RWPE2 (cell line): ENCODE results near the gene GABARAP.

Experiments used
- ATAC-seq: fragments of 200-7000 bp; cut with Tn5 transposase; 3 replicates; pipeline ENCODE4 v1.9.1; 2021; ENCODE audit warnings: low read depth
- DNase-seq: peaks from one replicate; pipeline ENCODE4 v3.0.0-alpha.2; 2020; ENCODE audit warnings: low spot score
- H3K27ac ChIP-seq: fragments of 450-650 bp; 2 replicates; pipeline ENCODE4 v1.5.1; 2017; ENCODE audit warnings: mild to moderate bottlenecking; ENCODE audit not compliant: poor library complexity, severe bottlenecking
- H3K27me3 ChIP-seq: fragments of 250-450 bp; sonication (Bioruptor Pico); 2 replicates; pipeline ENCODE4 v1.5.1; 2021; ENCODE audit warnings: mild to moderate bottlenecking, moderate library complexity; ENCODE audit not compliant: insufficient read depth, poor library complexity, severe bottlenecking
- H3K36me3 ChIP-seq: fragments of 250-450 bp; sonication (Bioruptor Pico); 2 replicates; pipeline ENCODE4 v1.5.1; 2020; ENCODE audit warnings: low read depth, mild to moderate bottlenecking, moderate library complexity
- H3K4me1 ChIP-seq: fragments of 250-450 bp; sonication (Bioruptor Pico); 2 replicates; pipeline ENCODE4 v1.5.1; 2021; ENCODE audit warnings: mild to moderate bottlenecking, moderate library complexity; ENCODE audit not compliant: insufficient read depth, poor library complexity, severe bottlenecking
- H3K4me3 ChIP-seq: fragments of 250-450 bp; sonication (Bioruptor Pico); 2 replicates; pipeline ENCODE4 v1.5.1; 2021; ENCODE audit warnings: mild to moderate bottlenecking, moderate library complexity; ENCODE audit not compliant: severe bottlenecking
- H3K9me3 ChIP-seq: fragments of 250-450 bp; sonication (Bioruptor Pico); 2 replicates; pipeline ENCODE4 v1.5.1; 2021; ENCODE audit warnings: mild to moderate bottlenecking, moderate library complexity; ENCODE audit not compliant: severe bottlenecking
- TF ChIP-seq, protein P1 (sequence below): fragments of 450-650 bp; IDR thresholded peaks from one replicate; pipeline ENCODE4 v1.5.1; 2017; ENCODE audit warnings: mild to moderate bottlenecking, moderate library complexity; ENCODE audit not compliant: poor library complexity, severe bottlenecking

The GABARAP gene

DNA sequence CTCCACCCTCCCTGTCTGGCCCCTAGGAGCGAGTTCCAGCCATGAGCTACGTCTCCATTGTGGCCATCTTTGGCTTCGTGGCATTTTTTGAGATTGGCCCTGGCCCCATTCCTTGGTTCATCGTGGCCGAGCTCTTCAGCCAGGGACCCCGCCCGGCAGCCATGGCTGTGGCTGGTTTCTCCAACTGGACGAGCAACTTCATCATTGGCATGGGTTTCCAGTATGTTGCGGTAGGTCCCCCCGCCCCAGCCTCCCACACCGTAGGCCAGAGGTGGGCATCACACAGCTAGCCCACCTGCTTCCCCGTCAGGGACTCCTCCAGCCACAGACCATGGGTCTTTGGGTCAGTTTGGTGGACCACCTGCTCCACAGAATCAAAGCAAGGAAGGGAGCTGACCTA, 43.4 kb upstream of the GABARAP start:
- Histone ChIP-seq H3K27me3 (no peaks in the 10 kb centered on the region), H3K4me1 (no peaks in the 10 kb centered on the region), H3K9me3 (no peaks in the 10 kb centered on the region), H3K4me3 (no peak overlapping the region), H3K36me3 (no peaks in the 10 kb centered on the region), H3K27ac (no peak overlapping the region)
- ATAC-seq (no peak), DNase-seq (no peak)
- TF ChIP-seq, protein P1, sequence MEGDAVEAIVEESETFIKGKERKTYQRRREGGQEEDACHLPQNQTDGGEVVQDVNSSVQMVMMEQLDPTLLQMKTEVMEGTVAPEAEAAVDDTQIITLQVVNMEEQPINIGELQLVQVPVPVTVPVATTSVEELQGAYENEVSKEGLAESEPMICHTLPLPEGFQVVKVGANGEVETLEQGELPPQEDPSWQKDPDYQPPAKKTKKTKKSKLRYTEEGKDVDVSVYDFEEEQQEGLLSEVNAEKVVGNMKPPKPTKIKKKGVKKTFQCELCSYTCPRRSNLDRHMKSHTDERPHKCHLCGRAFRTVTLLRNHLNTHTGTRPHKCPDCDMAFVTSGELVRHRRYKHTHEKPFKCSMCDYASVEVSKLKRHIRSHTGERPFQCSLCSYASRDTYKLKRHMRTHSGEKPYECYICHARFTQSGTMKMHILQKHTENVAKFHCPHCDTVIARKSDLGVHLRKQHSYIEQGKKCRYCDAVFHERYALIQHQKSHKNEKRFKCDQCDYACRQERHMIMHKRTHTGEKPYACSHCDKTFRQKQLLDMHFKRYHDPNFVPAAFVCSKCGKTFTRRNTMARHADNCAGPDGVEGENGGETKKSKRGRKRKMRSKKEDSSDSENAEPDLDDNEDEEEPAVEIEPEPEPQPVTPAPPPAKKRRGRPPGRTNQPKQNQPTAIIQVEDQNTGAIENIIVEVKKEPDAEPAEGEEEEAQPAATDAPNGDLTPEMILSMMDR: no peak

DNA sequence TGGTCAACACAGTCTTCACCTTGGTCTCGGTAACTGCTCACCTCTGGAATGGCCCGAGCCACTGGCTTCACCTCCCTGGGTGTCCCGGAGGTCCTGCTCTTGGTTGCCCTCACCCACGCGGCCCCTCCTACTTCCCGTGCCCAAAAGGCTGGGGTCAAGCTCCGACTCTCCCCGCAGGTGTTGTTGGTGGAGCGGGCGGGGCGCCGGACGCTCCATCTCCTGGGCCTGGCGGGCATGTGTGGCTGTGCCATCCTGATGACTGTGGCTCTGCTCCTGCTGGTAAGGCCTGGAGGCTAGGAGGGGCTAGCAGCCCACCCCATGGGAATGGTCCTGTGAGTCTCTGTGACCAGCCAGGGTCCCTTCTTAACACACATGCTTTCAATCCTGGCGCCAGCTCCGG, 42.7 kb upstream of the GABARAP start:
- TF ChIP-seq, protein P1: no peak
- DNase-seq (no peak), ATAC-seq (no peak)
- Histone ChIP-seq H3K27me3 (no peaks in the 10 kb centered on the region), H3K36me3 (no peaks in the 10 kb centered on the region), H3K27ac (no peak overlapping the region), H3K4me3 (no peak overlapping the region), H3K4me1 (peaks cover 5% of the 10 kb centered on the region), H3K9me3 (no peaks in the 10 kb centered on the region)

DNA sequence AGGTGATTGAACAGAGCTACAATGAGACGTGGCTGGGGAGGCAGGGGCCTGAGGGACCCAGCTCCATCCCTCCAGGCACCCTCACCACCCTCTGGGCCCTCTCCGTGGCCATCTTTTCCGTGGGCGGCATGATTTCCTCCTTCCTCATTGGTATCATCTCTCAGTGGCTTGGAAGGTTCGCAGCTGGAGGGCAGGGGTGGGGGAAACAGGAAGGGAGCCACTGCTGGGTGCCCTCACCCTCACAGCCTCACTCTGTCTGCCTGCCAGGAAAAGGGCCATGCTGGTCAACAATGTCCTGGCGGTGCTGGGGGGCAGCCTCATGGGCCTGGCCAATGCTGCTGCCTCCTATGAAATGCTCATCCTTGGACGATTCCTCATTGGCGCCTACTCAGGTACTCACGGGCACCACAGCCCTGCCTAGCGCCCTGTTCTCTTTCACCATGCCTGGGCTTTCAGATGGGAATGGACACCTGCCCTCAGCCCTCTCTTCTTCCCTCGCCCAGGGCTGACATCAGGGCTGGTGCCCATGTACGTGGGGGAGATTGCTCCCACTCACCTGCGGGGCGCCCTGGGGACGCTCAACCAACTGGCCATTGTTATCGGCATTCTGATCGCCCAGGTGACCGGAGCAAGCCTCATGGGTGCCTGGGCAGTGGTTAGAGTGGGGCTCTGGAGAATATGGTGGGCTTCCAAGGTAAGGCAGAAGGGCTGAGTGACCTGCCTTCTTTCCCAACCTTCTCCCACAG, 41.4 kb upstream of the GABARAP start:
- DNase-seq (no peak), ATAC-seq (no peak)
- Histone ChIP-seq H3K4me3 (no peak overlapping the region), H3K36me3 (no peaks in the 10 kb centered on the region), H3K9me3 (no peaks in the 10 kb centered on the region), H3K27ac (no peak overlapping the region), H3K27me3 (no peaks in the 10 kb centered on the region), H3K4me1 (peaks cover 7% of the 10 kb centered on the region)
- TF ChIP-seq, protein P1: no peak

DNA sequence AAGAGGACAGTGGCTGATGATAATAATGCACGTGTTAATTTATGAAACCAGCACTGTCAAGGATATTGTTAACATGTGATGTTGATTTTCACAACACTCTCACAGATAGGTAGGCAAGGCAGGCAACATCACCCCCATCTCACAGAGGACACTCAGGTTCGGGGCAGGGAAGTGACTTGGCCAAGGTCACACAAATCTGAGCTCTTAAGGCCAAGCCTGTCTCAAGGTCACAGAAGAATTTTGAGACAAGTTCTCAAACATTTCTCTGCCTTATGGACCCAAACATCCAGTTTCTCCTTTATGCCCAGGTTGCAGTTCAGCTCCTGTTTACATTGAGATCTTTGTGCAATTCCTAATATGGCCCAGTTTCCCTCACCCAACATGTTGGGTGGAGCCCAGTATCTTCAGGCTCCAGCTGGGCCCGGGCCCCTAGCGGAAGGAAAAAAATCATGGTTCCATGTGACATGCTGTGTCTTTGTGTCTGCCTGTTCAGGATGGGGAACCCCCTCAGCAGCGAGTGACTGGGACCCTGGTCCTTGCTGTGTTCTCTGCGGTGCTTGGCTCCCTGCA, 40.6 kb upstream of the GABARAP start:
- Histone ChIP-seq H3K9me3 (no peaks in the 10 kb centered on the region), H3K4me3 (no peak overlapping the region), H3K27me3 (no peaks in the 10 kb centered on the region), H3K27ac (no peak overlapping the region), H3K36me3 (no peaks in the 10 kb centered on the region), H3K4me1 (peaks cover 7% of the 10 kb centered on the region)
- TF ChIP-seq, protein P1: no peak
- no peak for ATAC-seq
- no peak for DNase-seq
